HFFc6 (cell line): ENCODE data around the gene TGFBR1. TPM values are rescaled to one million over a fixed set of nuclear protein-coding genes. Genes with fewer than 3 reads are reported as not detected.
A peak's percentile ranks its signal among the peaks of the same experiment; 100 is the strongest.

Experiments
- DNase-seq: peaks from one replicate; pipeline ENCODE4 v3.0.0-alpha.2; 2018
- H3K27ac Mint-ChIP-seq: 2 replicates; pipeline ENCODE4 v1.8.0; 2020; ENCODE audit warnings: mild to moderate bottlenecking, mixed read lengths
- H3K27me3 Mint-ChIP-seq: 2 replicates; pipeline ENCODE4 v1.8.0; 2021; ENCODE audit warnings: mild to moderate bottlenecking, moderate library complexity, mixed read lengths; ENCODE audit not compliant: insufficient read depth
- H3K36me3 Mint-ChIP-seq: 2 replicates; pipeline ENCODE4 v1.8.0; 2021; ENCODE audit warnings: low read depth, mixed read lengths
- H3K4me1 Mint-ChIP-seq: 2 replicates; pipeline ENCODE4 v1.8.0; 2020; ENCODE audit warnings: low read depth, mixed read lengths
- H3K4me3 Mint-ChIP-seq: 2 replicates; pipeline ENCODE4 v1.8.0; 2020; ENCODE audit warnings: mild to moderate bottlenecking, moderate library complexity, mixed read lengths
- H3K9me3 Mint-ChIP-seq: 2 replicates; pipeline ENCODE4 v1.8.0; 2020; ENCODE audit warnings: mild to moderate bottlenecking, mixed read lengths
- total RNA-seq, 6 experiments: library from RNA; stranded (reverse); fragmentation: NEBNext Ultra II Directional; extraction: Animal tissue kit (Norgen Biotek cat#: 25700); gene quantifications; 2 replicates in 1 of 6; 3 replicates in 5 of 6; pipeline ENCODE4 v1.2.3, GENCODE V29; 2021
- TF ChIP-seq, protein P1 (sequence below): fragments of 200-600 bp; sonication (generic); IDR thresholded peaks from 2 replicates; pipeline ENCODE4 v1.5.0; 2021; ENCODE audit warnings: antibody characterized with exemption, mild to moderate bottlenecking

Gene TGFBR1
- total RNA-seq, 6 experiments from 2014 or later: 28.8 to 39.1 (median 32.7) TPM

- peaks cover 16% of the 10 kb centered on the region for H3K4me1 Mint-ChIP-seq
- peaks cover 19% of the 10 kb centered on the region for H3K36me3 Mint-ChIP-seq
- TF ChIP-seq, protein P1, sequence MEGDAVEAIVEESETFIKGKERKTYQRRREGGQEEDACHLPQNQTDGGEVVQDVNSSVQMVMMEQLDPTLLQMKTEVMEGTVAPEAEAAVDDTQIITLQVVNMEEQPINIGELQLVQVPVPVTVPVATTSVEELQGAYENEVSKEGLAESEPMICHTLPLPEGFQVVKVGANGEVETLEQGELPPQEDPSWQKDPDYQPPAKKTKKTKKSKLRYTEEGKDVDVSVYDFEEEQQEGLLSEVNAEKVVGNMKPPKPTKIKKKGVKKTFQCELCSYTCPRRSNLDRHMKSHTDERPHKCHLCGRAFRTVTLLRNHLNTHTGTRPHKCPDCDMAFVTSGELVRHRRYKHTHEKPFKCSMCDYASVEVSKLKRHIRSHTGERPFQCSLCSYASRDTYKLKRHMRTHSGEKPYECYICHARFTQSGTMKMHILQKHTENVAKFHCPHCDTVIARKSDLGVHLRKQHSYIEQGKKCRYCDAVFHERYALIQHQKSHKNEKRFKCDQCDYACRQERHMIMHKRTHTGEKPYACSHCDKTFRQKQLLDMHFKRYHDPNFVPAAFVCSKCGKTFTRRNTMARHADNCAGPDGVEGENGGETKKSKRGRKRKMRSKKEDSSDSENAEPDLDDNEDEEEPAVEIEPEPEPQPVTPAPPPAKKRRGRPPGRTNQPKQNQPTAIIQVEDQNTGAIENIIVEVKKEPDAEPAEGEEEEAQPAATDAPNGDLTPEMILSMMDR: no peak
- no peak overlapping the region for H3K27ac Mint-ChIP-seq
- no peak overlapping the region for H3K4me3 Mint-ChIP-seq
- DNase-seq: no peak
- H3K27me3 Mint-ChIP-seq: peaks cover 8% of the 10 kb centered on the region
- no peaks in the 10 kb centered on the region for H3K9me3 Mint-ChIP-seq
Measured at GRCh38 chr9:99154356-99154755, 49.4 kb downstream of the TGFBR1 start.

DNA sequence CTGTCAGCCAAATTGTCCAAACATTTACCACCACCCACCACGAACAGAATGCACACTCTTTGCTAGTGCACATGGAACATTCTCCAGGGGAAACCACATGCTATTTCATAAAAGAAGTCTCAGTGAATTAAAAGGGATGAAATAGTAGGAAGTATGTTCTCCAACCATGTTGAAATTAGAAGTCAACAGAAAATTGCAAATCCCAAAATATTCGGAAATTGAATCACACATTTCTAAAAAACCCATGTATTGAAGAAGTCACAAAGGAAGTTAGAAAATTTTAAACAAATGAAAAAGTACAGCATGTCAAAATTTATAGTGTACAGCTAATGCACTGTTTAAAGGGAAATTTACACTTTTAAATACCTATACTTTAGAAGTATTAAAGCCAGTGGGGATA lies 50.8 kb downstream of the TGFBR1 start:
- peaks cover 10% of the 10 kb centered on the region for H3K27me3 Mint-ChIP-seq
- H3K27ac Mint-ChIP-seq: no peak overlapping the region
- H3K9me3 Mint-ChIP-seq: no peaks in the 10 kb centered on the region
- H3K36me3 Mint-ChIP-seq: peaks cover 19% of the 10 kb centered on the region
- no peak for DNase-seq
- H3K4me3 Mint-ChIP-seq: no peak overlapping the region
- TF ChIP-seq, protein P1: no peak
- H3K4me1 Mint-ChIP-seq: peaks cover 20% of the 10 kb centered on the region

GRCh38 chr9:99158629-99159028 lies 53.7 kb downstream of the TGFBR1 start:
- Mint-ChIP-seq H3K27me3 (peaks cover 10% of the 10 kb centered on the region), H3K4me1 (peaks cover 23% of the 10 kb centered on the region), H3K36me3 (peaks cover 4% of the 10 kb centered on the region; the same call in 1 of the 2 replicates), H3K4me3 (no peak overlapping the region), H3K27ac (no peak overlapping the region), H3K9me3 (no peaks in the 10 kb centered on the region)
- no peak for DNase-seq
- TF ChIP-seq, protein P1: no peak

- Mint-ChIP-seq H3K4me1 (peaks cover 23% of the 10 kb centered on the region), H3K27me3 (peaks cover 8% of the 10 kb centered on the region)
Measured at GRCh38 chr9:99160173-99160572, 55.3 kb downstream of the TGFBR1 start.

GRCh38 chr9:99162759-99163364 lies 57.9 kb downstream of the TGFBR1 start:
- Mint-ChIP-seq H3K9me3 (no peaks in the 10 kb centered on the region), H3K4me1 (peaks cover 23% of the 10 kb centered on the region), H3K36me3 (no peaks in the 10 kb centered on the region), H3K4me3 (no peak overlapping the region), H3K27me3 (peaks cover 9% of the 10 kb centered on the region; the same call in 1 of the 2 replicates), H3K27ac (no peak overlapping the region)
- TF ChIP-seq, protein P1: peak; percentile 82
- peak; percentile 34 for DNase-seq

More at GRCh38 chr9:99160173-99160572, 55.3 kb downstream of the TGFBR1 start:
- no peak for DNase-seq
- TF ChIP-seq, protein P1: no peak
- Mint-ChIP-seq H3K9me3 (no peaks in the 10 kb centered on the region), H3K27ac (no peak overlapping the region), H3K4me3 (no peak overlapping the region), H3K36me3 (no peaks in the 10 kb centered on the region)
